ENCODE data around the gene RAB31.

- TF ChIP-seq EZH2 (IDR thresholded peaks at IDR 0.05): no peak
- TF ChIP-seq POLR2AphosphoS5 (IDR thresholded peaks at IDR 0.05; ENCODE audit: borderline replicate concordance, low read depth, low read length): no peak
These were observed 95.8 kb downstream of the RAB31 start for GRCh38 chr18:9803698-9804516.
